GM08714 (cell line): ENCODE data around the gene KRTAP10-11.

Source experiments
- H3K4me3 ChIP-seq: fragments of 200-500 bp; sonication (Bioruptor generic); 2 replicates; pipeline ENCODE4 v1.5.1; 2014; ENCODE audit warnings: mild to moderate bottlenecking, low read length, inconsistent platforms
- ZNF274 ChIP-seq: IDR thresholded peaks from 2 replicates; pipeline ENCODE4 v1.6.1; 2012; ENCODE audit warnings: mild to moderate bottlenecking, low read depth, low read length

KRTAP10-11 gene

DNA sequence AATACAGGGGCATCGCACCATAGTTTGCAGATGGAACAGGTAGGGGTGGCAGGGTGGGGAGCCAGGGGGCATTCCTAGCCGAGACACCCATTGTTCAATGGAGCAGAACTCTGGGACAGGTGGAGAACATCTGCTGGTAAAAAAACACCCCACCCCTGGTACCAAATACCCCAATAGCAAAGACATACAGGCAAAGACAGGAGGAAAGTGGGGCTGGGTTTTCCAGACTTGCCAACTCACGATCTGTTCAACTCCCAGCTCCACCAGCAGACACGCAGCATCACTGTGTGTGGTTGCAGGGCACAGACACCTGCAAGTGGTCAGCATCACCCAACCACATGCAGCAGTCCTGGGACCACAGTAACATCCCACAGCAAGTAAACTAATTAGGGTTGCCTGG is 34.7 kb upstream of the KRTAP10-11 start:
- no peak for TF ChIP-seq ZNF274
- H3K4me3 ChIP-seq = no peak overlapping the region

DNA sequence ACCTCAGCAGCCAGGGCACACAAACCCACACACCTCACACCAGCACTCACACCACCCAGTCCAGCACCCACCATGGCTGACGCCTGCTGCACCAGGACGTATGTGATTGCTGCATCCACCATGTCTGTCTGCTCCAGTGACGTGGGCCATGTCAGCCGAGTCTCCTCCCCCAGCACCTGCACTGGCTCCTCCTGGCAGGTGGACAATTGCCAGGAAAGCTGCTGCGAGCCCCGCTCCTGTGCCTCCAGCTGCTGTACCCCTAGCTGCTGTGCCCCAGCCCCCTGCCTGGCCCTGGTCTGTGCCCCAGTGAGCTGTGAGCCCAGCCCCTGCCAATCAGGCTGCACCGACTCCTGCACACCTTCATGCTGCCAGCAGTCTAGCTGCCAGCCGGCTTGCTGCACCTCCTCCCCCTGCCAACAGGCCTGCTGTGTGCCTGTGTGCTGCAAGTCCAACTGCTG is 34.2 kb upstream of the KRTAP10-11 start, which contains the start of gene KRTAP10-8:
Gene KRTAP10-8 (plus strand): TSS at position 51 of the 458 bp plus-strand sequence. CDS start 22 bp downstream, at position 73.
- no peak for TF ChIP-seq ZNF274
- H3K4me3 ChIP-seq = no peak within 1 kb of the TSS

- no peak overlapping the region for H3K4me3 ChIP-seq
- no peak for TF ChIP-seq ZNF274
These were observed 33.5 kb upstream of the KRTAP10-11 start for GRCh38 chr21:44612669-44613229.

- no peak for TF ChIP-seq ZNF274
- no peak overlapping the region for H3K4me3 ChIP-seq
These were observed 32.6 kb upstream of the KRTAP10-11 start for GRCh38 chr21:44613386-44614155.

- TF ChIP-seq ZNF274 = no peak
- H3K4me3 ChIP-seq = no peak overlapping the region
These were observed 32.0 kb upstream of the KRTAP10-11 start for GRCh38 chr21:44614161-44614631.

DNA sequence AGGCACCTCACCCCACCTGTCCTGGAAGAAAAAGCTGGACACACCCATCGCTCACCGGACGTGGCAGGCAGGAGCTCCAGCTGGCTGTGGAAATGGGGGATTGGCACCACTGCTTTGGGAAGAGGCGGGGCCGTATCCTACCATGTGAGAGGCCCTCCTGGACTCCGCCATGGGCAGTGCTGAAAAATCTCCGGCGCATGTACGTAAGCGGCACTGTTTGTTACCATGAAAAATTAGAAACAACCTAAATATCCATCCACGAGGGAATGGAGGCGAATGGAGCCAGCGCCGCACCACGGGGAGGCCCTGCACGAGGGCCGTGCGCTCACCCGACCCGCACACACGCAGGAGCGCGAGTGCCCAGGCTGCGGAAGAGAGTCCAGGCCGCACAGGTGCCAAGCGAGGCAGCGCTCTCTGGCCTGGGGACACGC is 31.2 kb upstream of the KRTAP10-11 start:
- H3K4me3 ChIP-seq = no peak overlapping the region
- TF ChIP-seq ZNF274 = no peak

DNA sequence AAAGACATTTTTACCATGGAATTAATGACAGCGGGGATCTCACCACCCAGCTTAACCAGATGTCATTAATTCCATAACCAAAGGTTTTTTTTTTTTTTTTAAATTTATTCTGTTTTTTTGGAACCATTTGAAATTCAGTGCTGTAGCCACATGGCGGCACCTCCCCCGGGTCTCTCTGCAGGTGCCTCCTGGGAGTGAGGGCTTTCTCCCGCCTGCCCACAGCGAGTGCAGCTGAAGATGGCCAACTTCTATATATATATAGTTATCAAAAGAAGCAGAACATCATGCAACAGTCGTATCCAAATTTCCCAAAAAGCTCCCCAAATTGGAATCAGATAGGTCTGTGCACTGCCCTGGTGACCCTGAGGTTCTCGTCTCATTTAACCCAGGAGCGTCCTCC is 30.7 kb upstream of the KRTAP10-11 start:
- no peak overlapping the region for H3K4me3 ChIP-seq
- TF ChIP-seq ZNF274 = no peak

- no peak for TF ChIP-seq ZNF274
- no peak overlapping the region for H3K4me3 ChIP-seq
These were observed 30.2 kb upstream of the KRTAP10-11 start for GRCh38 chr21:44615911-44616590.

- TF ChIP-seq ZNF274 = no peak
- H3K4me3 ChIP-seq = no peak overlapping the region
These were observed 29.7 kb upstream of the KRTAP10-11 start for GRCh38 chr21:44616591-44616926.

DNA sequence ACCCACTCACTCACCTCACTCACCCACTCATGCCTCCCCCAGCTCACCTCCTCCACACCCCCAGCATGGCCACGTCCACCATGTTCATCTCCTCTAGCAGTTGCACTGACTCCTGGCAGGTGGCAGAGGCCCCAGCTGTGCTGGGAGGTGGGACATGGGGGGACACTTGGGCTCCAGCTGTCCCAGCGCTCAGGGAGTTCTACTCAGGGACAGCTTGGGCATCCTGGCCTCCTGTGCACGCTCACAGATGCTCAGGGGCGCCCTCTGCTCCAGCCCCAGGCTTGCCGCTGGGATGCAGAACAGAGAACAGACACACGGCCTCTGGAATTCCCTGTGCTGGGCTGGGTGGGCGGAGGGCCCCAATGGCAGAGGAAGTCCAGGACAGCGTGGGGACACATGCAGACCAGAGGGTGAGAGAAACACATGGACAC is 29.1 kb upstream of the KRTAP10-11 start:
- TF ChIP-seq ZNF274 = no peak
- H3K4me3 ChIP-seq = no peak overlapping the region

GRCh38 chr21:44618504-44618903 is 27.7 kb upstream of the KRTAP10-11 start:
- no peak overlapping the region for H3K4me3 ChIP-seq
- TF ChIP-seq ZNF274 = no peak

GRCh38 chr21:44618909-44619308 is 27.3 kb upstream of the KRTAP10-11 start:
- TF ChIP-seq ZNF274 = no peak
- no peak overlapping the region for H3K4me3 ChIP-seq

GRCh38 chr21:44619886-44620285 is 26.3 kb upstream of the KRTAP10-11 start:
- TF ChIP-seq ZNF274 = no peak
- H3K4me3 ChIP-seq = no peak overlapping the region

- no peak for TF ChIP-seq ZNF274
- H3K4me3 ChIP-seq = no peak overlapping the region
These were observed 22.6 kb upstream of the KRTAP10-11 start for GRCh38 chr21:44623575-44623974.

DNA sequence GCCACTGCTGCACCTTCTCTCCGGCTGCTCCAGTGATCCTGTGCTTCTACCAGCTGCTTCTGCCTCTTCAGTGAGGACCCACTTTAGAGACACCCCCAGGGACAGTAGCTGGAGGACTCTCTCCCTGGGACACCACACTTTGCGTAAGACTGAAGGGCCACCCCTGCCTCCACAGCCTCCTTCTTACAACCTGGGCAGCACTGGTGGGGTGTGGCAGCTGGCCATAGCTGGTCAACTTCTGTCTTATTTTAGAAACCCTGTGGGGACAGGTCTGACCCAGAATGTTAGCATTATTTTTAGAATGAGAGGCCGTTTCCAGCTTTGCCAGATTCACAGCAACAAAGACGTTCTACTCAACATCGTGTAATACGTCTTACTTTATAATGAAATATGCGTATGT is 20.5 kb upstream of the KRTAP10-11 start:
- no peak overlapping the region for H3K4me3 ChIP-seq
- TF ChIP-seq ZNF274 = no peak
